GM21367 (cell line): ENCODE results near the gene USP21.
A peak's percentile ranks its signal among the peaks of the same experiment; 100 is the strongest.
"Not testable (repeated sequence)": the region's sequence is repeated elsewhere in the genome, so short reads cannot be mapped to it uniquely, and the experiment has no call there.

ENCODE experiments used
- ATAC-seq: cut with Tn5 transposase; IDR thresholded peaks from one replicate; pipeline ENCODE4 v1.9.1; 2021; ENCODE audit not compliant: unreplicated experiment

Gene USP21, protein sequence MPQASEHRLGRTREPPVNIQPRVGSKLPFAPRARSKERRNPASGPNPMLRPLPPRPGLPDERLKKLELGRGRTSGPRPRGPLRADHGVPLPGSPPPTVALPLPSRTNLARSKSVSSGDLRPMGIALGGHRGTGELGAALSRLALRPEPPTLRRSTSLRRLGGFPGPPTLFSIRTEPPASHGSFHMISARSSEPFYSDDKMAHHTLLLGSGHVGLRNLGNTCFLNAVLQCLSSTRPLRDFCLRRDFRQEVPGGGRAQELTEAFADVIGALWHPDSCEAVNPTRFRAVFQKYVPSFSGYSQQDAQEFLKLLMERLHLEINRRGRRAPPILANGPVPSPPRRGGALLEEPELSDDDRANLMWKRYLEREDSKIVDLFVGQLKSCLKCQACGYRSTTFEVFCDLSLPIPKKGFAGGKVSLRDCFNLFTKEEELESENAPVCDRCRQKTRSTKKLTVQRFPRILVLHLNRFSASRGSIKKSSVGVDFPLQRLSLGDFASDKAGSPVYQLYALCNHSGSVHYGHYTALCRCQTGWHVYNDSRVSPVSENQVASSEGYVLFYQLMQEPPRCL

DNA sequence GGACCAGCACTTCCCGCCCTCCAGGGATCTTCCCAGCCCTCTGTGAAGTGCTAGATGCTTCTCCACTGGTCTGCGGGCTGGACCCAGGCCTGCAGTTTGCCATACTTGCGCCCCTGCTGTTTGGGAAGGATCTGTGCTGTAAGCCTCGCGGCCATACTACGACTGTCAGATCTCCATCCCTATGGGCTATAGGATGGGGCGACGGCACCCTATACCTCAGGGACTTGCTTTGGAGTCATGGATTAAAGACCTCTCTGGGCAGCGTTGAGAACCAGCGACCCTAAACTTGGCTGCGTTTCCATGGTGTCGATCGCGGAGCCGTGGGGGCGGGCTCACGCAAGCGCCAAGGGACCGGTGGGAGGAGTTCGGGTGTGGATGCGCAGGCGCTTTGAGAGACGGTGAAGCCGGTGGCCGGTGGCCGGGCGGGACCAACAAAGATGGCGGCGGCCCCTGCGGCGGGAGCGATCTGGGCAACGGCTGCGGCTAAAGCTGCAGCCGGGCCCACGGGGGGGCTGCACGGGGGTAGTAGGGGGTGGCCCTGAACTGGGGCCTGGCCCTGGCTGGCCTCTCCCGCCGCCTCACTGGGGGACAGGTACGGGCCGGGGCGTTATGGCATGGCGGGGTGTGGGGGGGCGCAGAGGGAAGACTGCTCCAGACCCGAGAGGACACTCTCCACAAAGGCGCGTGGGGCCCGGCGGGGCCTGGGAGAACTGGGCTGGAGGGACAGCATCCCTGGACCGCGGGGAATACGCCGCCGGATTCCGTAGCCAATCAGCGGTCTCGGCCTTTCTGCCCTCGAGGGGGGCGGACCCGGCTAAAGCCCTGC, at the start of gene USP21:
USP21 (plus strand) TSS at position 414 of the 826 bp plus-strand sequence. CDS start 1,141 bp downstream, outside the sequence.
- peak; percentile 73 for ATAC-seq

DNA sequence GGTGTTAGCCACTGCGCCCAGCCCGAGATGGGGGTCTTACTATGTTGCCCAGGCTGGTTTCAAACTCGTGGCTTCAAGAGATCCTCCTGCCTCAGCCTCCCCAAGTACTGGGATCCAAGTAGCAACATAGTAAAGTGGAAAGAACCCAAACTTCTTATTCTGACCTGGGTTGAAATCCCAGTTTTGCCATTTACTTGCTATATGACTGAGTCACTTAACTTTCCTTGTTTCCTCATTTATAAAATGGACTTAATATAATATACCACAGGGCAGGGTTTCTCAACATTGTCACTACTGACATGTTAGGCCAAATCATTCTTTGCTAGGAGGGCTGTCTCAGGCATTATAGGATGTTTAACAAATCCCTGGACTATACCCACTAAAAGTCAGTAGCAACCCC, 48.2 kb upstream of the USP21 start:
- no peak for ATAC-seq

DNA sequence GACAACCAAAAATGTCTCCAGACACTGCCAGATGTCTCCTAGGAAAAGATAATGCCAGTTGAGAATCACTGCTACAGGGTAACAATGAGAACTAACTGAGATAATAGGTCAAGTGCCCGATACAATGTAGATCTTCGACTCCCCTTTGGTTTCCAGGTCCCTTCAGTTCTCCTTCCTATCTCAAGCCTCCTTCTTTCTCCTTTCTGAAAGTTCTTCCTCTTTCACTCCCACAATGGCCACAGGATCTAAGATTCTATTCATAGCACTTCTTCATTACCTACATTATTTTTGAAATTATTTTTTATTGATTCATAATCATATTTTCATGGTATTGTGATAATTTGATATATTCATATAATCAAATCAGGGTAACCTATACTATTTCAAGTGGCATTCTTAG, 47.8 kb upstream of the USP21 start:
- no peak for ATAC-seq

DNA sequence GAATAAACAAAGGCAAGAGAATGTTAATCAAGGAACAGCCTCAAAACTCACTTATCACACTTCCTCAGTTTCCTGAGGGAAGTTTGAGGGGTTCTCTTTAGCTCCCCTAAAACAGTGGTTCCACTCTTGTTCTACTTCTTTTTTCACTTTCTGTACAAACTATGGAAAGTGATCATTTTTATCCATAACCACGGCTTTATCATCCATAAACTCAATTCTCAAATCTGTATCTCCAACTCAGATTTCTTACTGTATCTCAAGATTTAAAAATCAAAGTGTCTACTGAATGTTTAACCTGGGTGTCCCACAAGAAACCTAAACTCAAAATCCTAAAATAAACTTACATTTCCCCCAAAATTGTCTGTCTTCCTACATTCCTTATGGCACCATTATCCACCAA, 45.4 kb upstream of the USP21 start:
- no peak for ATAC-seq

DNA sequence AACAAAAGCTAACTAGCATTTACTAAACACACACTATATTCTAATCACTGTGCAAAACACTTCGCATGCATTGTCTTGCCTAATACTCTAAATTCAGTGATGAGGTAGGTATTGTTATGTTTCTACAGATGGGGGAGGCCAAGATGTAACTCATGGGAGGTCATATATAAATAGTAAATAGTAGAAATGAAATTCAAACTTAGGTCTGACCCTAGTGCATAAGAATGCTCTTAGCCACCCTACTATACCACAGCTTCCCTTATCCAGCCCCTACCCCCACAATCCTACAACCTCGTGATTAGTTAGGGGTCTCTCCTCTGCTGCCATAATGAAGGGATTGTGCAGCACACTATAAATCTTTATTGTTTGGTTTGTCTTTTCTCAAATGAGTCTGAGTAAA, 44.7 kb upstream of the USP21 start:
- ATAC-seq, result no peak

DNA sequence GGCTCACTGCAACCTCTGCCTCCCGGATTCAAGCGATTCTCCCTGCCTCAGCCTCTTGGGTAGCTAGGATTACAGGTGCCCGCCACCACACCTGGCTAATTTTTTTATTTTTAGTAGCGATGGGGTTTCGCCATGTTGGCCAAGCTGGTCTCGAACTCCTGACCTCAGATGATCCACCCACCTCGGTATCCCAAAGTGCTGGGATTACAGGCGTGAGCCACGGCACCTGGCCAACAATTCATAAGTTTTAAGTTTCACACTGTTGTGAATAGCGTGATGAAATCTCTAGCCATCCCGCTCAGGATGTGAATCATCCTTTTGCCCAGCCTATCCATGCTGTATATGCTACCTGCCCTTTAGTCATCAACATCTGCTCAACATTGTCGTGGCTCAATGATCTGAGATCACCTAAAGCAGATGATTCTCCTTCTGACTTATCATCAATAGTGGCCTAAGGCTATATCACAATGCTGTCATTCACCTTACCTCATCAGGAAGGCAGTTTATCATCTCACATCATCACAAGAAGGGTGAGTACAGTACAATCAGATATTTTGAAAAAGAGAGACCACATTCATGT, 44.1 kb upstream of the USP21 start:
- no peak for ATAC-seq

DNA sequence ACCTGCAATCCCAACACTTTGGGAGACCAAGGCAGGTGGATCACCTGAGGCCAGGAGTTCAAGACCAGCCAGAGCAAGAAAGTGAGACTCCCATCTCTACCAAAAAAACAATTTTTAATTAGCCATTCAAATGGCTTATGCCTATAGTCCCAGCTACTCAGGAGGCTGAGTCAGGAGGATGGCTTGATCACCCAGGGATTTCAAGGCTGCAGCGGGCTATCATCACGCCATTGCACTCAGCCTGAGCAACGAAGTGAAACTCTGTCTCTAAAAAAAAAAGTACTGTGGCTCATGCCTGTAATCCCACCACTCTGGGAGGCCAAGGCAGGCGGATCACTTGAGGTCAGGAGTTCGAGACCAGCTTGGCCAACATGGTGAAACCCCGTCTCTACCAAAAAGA, 43.3 kb upstream of the USP21 start:
- not testable (repeated sequence) for ATAC-seq

DNA sequence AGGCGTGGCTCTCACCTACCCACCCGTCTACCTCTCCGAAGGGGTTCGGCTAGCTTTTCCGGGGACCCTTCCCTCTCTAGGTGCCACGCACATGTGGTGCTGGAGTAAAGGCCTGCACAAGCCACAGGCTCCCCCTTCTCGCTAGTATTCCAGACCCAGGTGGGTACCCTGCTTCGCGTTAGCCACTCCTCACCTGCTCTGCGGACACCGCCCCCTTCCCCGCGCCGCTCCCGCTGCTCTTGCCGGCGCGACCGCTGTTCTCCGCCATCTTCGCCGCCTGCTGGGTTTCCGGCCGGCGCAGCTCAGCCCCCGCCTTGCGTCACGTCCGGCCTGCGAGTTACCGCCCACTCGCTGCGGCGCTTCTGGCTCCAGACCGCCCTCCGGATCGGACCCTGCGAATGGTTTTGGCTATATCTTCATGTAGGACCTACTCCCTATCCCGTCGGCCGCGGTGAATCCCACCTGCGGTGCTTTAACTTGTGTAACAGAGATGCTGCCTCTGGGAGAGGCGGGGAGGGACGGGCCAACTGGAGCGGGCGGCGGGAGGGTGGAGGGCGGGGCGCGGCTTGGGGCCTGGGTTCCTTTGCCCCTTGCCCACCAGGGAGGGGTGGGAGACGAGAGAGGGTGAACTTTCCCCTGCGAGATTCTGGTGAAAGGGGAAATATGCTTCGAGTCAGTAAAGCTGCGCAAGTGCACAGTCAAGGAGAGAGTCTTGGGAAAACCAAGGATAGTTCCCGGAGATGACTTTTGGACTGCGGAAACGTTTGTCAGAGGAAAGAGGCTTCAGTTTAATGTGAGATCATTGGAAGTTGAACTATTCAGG, 41.3 kb upstream of the USP21 start, which contains the start of the genes NIT1 and PFDN2:
NIT1 (plus strand) TSS at position 347 of the 823 bp plus-strand sequence; CDS start at position 419, 72 bp downstream.
PFDN2 (minus strand) TSS at position 279 of the 823 bp plus-strand sequence; CDS start at position 268, 11 bp downstream.
- peak; percentile 65 for ATAC-seq

DNA sequence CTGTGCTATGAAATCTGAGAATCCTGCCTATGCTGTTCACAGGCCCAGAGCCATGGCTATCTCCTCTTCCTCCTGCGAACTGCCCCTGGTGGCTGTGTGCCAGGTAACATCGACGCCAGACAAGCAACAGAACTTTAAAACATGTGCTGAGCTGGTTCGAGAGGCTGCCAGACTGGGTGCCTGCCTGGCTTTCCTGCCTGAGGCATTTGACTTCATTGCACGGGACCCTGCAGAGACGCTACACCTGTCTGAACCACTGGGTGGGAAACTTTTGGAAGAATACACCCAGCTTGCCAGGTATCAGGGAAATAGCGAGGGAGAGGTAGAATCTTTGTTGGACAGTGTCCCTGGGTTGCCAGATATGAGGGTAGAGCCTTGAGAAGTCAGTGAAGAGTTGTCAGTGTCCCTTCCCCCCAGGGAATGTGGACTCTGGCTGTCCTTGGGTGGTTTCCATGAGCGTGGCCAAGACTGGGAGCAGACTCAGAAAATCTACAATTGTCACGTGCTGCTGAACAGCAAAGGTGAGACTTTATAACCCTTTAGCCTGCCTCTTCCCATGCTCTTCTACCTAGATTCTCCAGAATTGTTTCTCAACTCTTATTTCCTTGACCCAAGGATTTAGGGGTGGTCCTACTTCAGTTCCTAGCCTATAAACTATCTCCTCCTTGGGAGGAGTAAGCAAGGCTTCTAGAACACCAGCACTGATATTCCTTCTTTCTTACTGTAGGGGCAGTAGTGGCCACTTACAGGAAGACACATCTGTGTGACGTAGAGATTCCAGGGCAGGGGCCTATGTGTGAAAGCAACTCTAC, 40.0 kb upstream of the USP21 start:
- ATAC-seq, result no peak

DNA sequence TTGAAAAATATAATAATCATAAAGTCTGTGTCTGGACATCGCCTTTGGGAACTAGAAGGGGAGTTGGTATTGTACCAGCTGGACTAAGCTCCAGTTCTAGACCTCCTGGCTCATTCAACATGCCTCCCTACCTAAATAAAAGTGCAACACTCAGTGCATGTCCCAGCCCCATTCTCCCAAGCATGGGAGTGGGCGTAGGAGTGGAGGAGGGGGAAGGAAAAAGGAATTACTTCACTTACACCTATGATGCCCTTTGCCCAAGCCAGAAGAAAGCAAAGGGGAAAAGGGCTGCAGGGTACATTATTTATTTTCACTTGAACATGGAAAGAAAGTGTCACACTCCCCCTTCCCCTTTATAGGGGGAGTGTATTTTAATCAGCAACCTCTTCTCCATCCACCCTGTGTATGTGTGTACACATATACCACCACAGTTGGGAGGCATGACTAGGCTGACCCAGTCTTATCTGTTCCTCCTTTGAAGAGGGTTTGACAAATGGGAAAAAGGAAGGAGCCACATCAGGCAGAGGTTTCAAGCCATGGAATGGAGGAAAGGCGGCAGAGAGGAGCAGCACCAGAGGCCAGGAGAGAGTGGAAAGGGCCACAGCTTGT, 38.2 kb upstream of the USP21 start:
- no peak for ATAC-seq

DNA sequence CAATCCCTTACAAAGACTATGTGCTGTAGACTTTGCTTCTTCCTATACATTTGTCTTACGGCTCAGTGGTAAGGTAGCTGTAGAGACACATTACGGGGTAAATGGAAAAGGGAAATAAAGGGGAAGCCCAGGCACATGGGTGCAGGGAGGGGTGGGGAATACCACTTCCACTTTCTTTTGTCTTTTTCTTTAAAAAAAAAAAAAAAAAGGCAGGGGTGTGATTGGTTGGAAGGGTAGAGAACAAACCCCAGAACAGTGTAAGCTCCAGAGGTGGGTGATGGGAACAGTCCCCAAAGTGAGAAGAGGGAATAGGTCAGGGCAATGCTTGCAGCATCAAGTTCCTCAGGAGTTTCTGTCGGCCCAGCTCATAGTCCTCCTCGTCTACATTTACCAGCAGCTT, 37.5 kb upstream of the USP21 start:
- ATAC-seq, result no peak

DNA sequence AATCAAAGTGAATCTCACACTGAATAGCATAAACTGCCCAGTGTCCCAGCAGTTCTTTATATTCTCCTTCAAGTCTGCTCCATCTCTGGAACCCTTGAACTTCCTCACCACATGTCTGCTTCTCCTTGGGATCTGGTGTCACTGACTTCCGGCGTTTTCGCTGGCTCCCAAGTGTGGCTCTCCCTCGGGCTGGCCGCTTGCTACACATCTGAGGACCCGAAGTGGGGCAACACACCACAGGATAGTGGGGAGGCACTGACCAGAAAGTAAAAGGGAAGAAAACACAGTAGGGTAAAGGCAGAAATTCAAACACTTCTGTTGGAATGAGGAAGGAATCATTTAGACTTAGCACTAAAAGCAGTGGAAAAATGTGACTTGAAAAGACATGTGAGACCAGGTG, 36.3 kb upstream of the USP21 start:
- no peak for ATAC-seq

DNA sequence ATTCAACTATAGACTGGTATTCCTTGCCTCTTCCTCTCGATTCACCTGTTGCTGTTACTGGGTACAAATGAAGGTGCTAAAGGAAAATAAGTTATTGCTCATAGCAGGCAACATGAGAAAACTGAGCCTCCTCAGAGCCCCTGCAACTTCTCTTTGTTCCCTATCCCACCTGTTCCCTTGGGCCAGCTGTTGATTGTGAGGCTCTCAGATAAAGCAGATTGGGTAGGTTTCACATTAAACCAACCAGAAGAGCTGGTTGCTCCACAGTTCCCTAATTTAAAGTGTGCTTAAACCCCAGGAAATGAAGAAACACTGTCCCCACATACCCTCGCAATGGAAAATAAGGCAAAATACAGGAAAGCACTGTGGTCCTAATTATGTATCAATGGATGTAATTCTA, 31.7 kb upstream of the USP21 start:
- ATAC-seq, result no peak

DNA sequence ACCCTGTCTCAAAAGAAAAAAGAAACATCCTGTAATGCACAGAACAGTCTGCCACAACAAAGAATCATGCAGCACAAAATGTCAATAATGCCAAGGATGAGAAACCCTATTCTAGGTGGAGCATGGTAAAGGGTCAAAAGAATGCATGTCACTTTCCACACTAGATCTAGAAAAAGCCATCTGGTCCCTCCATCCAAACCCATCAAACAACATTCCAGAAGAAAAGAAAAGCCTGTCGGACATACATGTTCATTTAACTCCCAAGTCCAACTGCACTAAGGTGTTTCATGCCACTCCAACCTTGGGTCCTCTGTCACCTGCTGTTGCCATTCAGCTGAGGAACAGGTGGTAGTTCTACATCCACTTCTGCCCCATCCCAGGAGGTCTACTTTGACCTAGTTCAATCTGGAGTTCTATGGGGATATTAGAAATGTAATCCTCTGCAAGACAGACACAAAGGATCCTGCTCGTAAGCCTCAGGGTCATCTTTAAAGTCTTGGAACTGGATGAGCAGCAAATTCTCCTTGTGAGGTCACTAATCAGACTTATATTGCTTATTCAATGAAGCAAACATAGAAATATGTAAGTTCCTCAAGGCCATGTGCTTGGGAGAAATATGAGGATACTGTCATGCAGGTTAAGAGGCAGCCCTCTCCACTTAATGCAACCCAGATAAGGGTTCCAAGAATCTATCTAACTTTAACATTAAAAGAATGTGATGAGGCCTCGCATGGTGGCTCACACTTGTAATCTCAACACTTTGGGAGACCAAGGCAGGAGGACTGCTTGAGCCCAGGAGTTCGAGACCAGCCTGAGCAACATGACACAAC, 30.5 kb upstream of the USP21 start:
- no peak for ATAC-seq

DNA sequence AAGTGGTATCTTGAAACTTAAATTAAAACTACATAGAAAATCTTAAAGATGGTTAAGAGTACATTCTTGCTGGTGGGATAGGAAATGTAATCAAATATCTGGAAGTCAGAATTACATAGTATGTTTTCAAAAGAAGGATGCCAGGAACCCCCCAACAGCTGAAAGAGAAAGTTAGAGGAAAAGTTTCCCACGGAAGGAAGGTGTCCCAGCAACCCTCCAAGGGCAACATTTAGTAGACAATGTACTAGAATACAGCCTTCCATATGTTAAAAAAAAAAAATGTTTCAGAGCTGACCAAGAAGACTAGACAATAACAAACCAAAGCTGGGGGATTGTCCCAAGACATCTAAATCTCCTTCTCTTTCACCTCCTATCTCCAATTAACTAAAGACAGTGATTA, 29.0 kb upstream of the USP21 start:
- ATAC-seq, result no peak

DNA sequence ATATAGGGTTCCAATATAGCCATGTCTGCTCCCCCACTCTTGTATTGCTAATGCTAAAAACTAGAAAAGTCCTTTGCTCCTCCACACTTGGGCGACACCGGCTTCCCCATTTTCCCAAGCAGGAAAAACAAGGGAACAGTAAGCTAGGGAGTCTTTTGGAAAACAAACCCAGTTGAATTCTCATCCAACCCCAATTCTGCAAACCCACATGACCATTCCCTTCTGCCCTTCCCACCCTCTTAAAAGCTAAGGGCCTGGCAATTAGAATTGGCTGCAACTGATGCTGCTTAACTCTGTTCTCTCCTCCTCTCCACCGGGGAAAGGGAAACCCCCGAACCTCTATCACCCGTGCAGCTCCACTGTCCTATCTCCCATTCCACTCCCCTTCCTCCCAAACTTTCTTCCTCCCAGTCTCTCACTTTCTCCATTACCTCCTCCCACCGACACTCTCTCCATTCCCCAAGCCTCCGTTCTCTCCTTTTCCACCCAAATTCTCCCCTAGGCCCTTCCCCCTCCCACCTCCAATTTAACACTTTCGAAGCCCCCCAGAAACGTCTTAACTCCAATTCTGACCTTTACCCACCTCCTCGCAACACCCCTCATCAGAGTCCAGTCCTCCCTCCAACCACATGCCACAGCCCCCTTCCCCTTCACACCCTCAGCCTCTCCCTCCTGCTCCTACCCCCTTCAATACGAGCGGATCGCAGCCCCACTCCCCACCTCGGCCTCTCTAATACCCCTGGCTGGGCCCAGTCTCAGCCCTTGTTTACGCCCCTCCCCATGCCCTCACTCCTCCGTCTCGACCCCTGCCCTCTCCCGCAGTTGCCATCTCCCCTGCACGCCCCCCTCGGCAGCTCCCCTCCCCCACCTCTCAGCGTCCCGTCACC, 27.5 kb upstream of the USP21 start:
- ATAC-seq, result no peak
